HG03025 (cell line): ENCODE results near the gene FOSB.

Experiments used
- ATAC-seq: cut with Tn5 transposase; IDR thresholded peaks from one replicate; pipeline ENCODE4 v1.9.1; 2021; ENCODE audit warnings: mild to moderate bottlenecking, moderate library complexity; ENCODE audit not compliant: unreplicated experiment, low FRiP score

The FOSB gene

DNA sequence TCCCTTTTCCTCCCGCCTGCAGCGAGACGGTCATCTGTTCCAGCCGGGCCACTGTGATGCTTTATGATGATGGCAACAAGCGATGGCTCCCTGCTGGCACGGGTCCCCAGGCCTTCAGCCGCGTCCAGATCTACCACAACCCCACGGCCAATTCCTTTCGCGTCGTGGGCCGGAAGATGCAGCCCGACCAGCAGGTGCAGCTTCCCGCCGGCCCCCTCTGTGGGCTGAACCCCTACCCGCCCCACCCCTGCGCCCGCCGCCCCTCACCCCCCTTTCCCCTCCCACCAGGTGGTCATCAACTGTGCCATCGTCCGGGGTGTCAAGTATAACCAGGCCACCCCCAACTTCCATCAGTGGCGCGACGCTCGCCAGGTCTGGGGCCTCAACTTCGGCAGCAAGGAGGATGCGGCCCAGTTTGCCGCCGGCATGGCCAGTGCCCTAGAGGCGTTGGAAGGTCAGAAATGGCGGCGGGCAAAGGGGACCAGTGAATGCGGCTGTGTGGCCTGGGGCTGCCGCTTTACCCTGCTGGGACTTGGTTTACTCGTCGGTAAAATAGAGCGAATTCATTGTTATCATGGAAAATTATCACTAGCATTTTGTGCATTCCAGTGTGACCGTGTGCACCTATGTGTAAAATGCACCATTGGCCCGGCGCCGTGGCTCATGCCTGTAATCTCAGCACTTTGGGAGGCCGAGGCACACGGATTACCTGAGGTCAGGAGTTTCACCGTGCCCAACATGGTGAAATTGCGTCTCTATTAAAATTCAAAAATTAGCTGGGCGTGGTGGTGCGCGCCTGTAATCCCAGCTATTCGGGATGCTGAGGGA is 50.1 kb downstream of the FOSB start:
- ATAC-seq, result no peak

DNA sequence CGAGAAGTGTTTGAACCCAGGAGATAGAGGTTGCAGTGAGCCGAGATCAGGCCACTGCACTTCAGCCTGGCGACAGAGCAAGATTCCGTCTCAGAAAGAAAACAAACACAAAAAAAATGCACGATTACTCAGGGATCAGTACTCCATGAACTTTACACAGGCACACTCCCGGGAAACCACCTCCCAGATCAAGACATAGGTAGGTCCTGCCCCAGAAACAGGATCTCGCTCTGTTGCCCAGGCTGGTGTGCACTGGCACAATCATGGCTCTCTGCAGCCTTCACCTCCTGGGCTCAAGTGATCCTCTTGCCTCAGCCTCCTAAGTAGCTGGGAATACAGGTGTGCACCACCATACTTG is 50.7 kb downstream of the FOSB start:
- no peak for ATAC-seq

DNA sequence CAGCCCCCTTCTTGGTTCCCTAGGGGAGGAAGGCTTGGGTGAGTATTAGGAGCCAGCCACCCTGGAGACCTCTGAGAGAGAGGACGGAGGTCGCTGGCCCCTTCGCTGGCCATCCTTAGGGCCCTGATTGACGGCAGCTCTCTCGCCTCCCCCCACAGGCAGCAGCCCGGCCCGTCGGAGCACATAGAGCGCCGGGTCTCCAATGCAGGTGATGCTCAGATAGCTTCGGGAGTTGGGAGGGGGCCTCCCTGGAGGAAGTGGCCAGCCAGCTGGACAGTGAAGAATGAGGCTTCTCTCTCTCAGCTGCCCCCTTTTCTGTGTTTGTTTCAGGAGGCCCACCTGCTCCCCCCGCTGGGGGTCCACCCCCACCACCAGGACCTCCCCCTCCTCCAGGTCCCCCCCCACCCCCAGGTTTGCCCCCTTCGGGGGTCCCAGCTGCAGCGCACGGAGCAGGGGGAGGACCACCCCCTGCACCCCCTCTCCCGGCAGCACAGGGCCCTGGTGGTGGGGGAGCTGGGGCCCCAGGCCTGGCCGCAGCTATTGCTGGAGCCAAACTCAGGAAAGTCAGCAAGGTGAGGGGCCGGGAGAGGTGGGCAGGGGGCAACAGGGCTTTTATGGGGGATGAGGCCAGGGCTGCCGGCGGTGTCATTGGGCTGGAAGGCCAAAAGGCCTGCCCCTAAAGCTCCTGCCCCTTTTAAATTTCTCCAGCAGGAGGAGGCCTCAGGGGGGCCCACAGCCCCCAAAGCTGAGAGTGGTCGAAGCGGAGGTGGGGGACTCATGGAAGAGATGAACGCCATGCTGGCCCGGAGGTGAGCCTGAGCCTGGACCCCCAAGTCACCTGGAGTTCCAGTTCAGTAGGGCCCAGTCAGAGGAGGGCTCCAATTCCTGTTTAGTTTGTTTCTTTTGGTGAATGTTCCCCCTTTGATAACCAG is 54.5 kb downstream of the FOSB start:
- ATAC-seq, result no peak

DNA sequence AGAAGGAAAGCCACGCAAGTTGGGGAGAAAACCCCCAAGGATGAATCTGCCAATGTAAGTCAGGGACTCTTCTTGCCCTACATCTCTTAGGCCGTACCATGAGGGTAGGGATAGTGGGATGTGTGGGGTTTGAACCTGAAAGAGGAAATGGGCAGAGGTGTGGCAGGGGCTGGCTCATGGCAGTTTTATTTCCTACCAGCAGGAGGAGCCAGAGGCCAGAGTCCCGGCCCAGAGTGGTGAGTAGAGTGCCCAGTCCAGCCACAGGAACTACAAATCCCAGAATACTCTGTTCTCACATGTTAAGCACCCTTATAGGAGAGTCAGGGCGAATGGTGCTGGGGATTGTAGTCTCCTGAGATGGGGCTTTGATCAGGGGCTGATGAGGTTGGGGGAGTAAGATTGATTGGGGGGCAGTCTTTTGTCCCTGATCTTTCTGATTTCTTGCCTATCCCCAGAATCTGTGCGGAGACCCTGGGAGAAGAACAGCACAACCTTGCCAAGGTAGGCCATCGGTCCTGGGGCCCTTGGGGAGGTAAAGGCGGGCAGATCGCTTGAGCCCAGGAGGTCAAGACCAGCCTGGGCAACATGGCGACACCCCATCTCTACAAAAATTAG is 56.0 kb downstream of the FOSB start:
- ATAC-seq, result no peak

DNA sequence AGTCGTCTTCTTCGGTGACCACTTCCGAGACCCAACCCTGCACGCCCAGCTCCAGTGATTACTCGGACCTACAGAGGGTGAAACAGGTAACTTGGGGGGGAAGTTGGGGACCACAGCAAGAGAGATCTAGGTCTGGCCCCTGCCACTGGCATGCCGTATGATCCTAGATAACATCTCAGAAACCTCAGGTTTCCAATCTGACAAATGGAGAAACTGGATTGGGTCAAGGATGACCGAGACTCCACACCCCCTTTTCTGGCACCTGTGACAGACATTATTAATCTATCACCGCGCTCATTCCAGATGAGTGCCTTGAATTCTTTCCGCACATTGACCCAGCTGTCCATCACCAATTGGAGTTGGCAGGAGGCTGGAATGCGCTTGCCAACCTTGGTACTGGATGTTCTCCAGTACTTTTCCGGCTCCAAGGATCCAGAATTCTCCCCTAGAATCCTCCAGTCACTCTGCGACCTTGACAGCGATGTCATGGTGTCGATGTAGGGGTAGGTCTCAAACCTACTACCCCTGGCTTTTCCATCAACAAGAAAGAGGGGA is 56.9 kb downstream of the FOSB start:
- ATAC-seq, result no peak
